Gastroesophageal sphincter (tissue), 3 donors: ENCODE measurements around the gene ID2.

Experiments used
- CTCF ChIP-seq, 4 experiments: fragments of 200-600 bp in 2 of 4; fragments of 450-650 bp in 2 of 4; sonication (generic) in 1 of 4; IDR thresholded peaks; one replicate each; pipeline ENCODE4 v1.5.1; 2017 to 2019; ENCODE audit warnings: antibody characterized with exemption in 4 of 4, mild to moderate bottlenecking in 2 of 4, moderate library complexity in 2 of 4
- EP300 ChIP-seq: sonication (generic); formaldehyde crosslinking; IDR thresholded peaks from one replicate; pipeline ENCODE4 v1.6.1; 2017; ENCODE audit warnings: antibody characterized with exemption, mild to moderate bottlenecking
- POLR2A ChIP-seq, 2 donors: fragments of 450-650 bp; IDR thresholded peaks; one replicate each; pipeline ENCODE4 v1.6.1; 2017; ENCODE audit warnings: antibody characterized with exemption in 2 of 2, mild to moderate bottlenecking in 2 of 2, moderate library complexity in 1 of 2
- POLR2AphosphoS5 ChIP-seq: sonication (generic); formaldehyde crosslinking; IDR thresholded peaks from one replicate; pipeline ENCODE4 v1.6.1; 2017; ENCODE audit warnings: antibody characterized with exemption

- TF ChIP-seq POLR2AphosphoS5 (no peak), CTCF (IDR thresholded peaks at IDR 0.05) (no peak), POLR2A (IDR thresholded peaks at IDR 0.05) (no peak), EP300 (no peak)
These were observed 15.3 kb upstream of the ID2 start for GRCh38 chr2:8666581-8666980.
